LNCaP clone FGC (cell line): ENCODE results near the gene CCDC146.
"Not testable (repeated sequence)": the region's sequence is repeated elsewhere in the genome, so short reads cannot be mapped to it uniquely, and the experiment has no call there.

Source experiments
- DNase-seq: peaks from one replicate; pipeline ENCODE4 v3.0.0-alpha.2; 2011; ENCODE audit warnings: low read depth
- H3K4me3 ChIP-seq: 2 replicates; pipeline ENCODE4 v1.5.1; 2011; ENCODE audit warnings: mild to moderate bottlenecking, low read depth, low read length, control low read depth
- CTCF ChIP-seq: IDR thresholded peaks from 2 replicates; pipeline ENCODE4 v1.5.1; 2012; ENCODE audit warnings: mild to moderate bottlenecking; ENCODE audit not compliant: control insufficient read depth, insufficient read depth; ENCODE audit errors: extremely low read depth

CCDC146 gene

GRCh38 chr7:77125486-77125885, 3.1 kb downstream of the CCDC146 start:
- not testable (repeated sequence) for H3K4me3 ChIP-seq, DNase-seq
- peak; percentile 32 for TF ChIP-seq CTCF

- DNase-seq, H3K4me3 ChIP-seq: not testable (repeated sequence)
These were observed 4.6 kb downstream of the CCDC146 start for GRCh38 chr7:77127009-77127408.

GRCh38 chr7:77128582-77129410, 6.4 kb downstream of the CCDC146 start:
- not testable (repeated sequence) for DNase-seq, H3K4me3 ChIP-seq

GRCh38 chr7:77131781-77132180, 9.4 kb downstream of the CCDC146 start:
- H3K4me3 ChIP-seq, DNase-seq: not testable (repeated sequence)

- not testable (repeated sequence) for H3K4me3 ChIP-seq, DNase-seq
These were observed 16.3 kb downstream of the CCDC146 start for GRCh38 chr7:77138668-77139067.

GRCh38 chr7:77140291-77140690, 17.9 kb downstream of the CCDC146 start:
- H3K4me3 ChIP-seq, DNase-seq: not testable (repeated sequence)

GRCh38 chr7:77152232-77152631, 29.8 kb downstream of the CCDC146 start:
- H3K4me3 ChIP-seq, DNase-seq: not testable (repeated sequence)

- not testable (repeated sequence) for DNase-seq, H3K4me3 ChIP-seq
These were observed 32.6 kb downstream of the CCDC146 start for GRCh38 chr7:77154917-77155464.

- H3K4me3 ChIP-seq, DNase-seq: not testable (repeated sequence)
These were observed 33.4 kb downstream of the CCDC146 start for GRCh38 chr7:77155601-77156377.

GRCh38 chr7:77157034-77157433, 34.6 kb downstream of the CCDC146 start:
- H3K4me3 ChIP-seq, DNase-seq: not testable (repeated sequence)

- no peak for TF ChIP-seq CTCF
- DNase-seq: no peak
- no peak overlapping the region for H3K4me3 ChIP-seq
These were observed 35.0 kb downstream of the CCDC146 start for GRCh38 chr7:77157446-77157845.

- H3K4me3 ChIP-seq, DNase-seq: not testable (repeated sequence)
These were observed 48.7 kb downstream of the CCDC146 start for GRCh38 chr7:77171073-77171472.

- H3K4me3 ChIP-seq, DNase-seq: not testable (repeated sequence)
These were observed 50.2 kb downstream of the CCDC146 start for GRCh38 chr7:77172437-77173172.

- not testable (repeated sequence) for H3K4me3 ChIP-seq, DNase-seq
These were observed 52.0 kb downstream of the CCDC146 start for GRCh38 chr7:77174418-77174817.

GRCh38 chr7:77175274-77175800, 52.9 kb downstream of the CCDC146 start:
- DNase-seq, H3K4me3 ChIP-seq: not testable (repeated sequence)

GRCh38 chr7:77177321-77177904, 55.0 kb downstream of the CCDC146 start:
- not testable (repeated sequence) for H3K4me3 ChIP-seq, DNase-seq
